PC-3 (cell line): ENCODE measurements around the gene F2RL1. TPM values are rescaled to one million over a fixed set of nuclear protein-coding genes. Genes with fewer than 3 reads are reported as not detected.
"Not testable (repeated sequence)": the region's sequence is repeated elsewhere in the genome, so short reads cannot be mapped to it uniquely, and the experiment has no call there.

Experiments used
- ATAC-seq: fragments of 200-7000 bp; cut with Tn5 transposase; 2 replicates; pipeline ENCODE4 v1.9.1; 2020; ENCODE audit warnings: mild to moderate bottlenecking, moderate library complexity
- BruUV-seq: library from RNA; stranded (reverse); fragments of 400-500 nt; replicated peaks from 2 replicates; lab custom pipeline; 2021; lab: Mats Ljungman, UMichigan
- CTCF ChIA-PET: fragments of 300-600 bp; sonication (Branson Sonifier 250); formaldehyde crosslinking; loops from one replicate; lab custom pipeline; 2022; ENCODE audit warnings: antibody characterized with exemption; lab: Charles Lee
- POLR2A ChIA-PET: fragments of 300-600 bp; sonication (Branson Sonifier 250); formaldehyde crosslinking; loops from one replicate; lab custom pipeline; 2022; ENCODE audit warnings: antibody characterized with exemption; ENCODE audit not compliant: unreplicated experiment; lab: Charles Lee
- DNase-seq: peaks from one replicate; pipeline ENCODE4 v3.0.0-alpha.2; 2015
- H2AFZ ChIP-seq: fragments of 300-600 bp; sonication (generic); 2 replicates; pipeline ENCODE4 v1.6.0; 2016; ENCODE audit warnings: antibody characterized with exemption, low read length
- H3F3A ChIP-seq: fragments of 300-600 bp; sonication (generic); one replicate; pipeline ENCODE4 v1.6.0; 2017; ENCODE audit warnings: antibody characterized with exemption, low read length, control low read depth, mild to moderate bottlenecking; ENCODE audit not compliant: unreplicated experiment
- H3K27ac ChIP-seq: fragments of 300-600 bp; sonication (generic); 2 replicates; pipeline ENCODE4 v1.5.1; 2016; ENCODE audit warnings: mild to moderate bottlenecking, low read length
- H3K27me3 ChIP-seq: fragments of 300-600 bp; sonication (generic); 2 replicates; pipeline ENCODE4 v1.6.1; 2016; ENCODE audit warnings: low read length, mixed read lengths
- H3K36me3 ChIP-seq: fragments of 300-600 bp; sonication (generic); 2 replicates; pipeline ENCODE4 v1.6.1; 2016; ENCODE audit warnings: low read depth, mixed run types, low read length, mixed read lengths
- H3K4me1 ChIP-seq: fragments of 300-600 bp; sonication (generic); 2 replicates; pipeline ENCODE4 v1.5.1; 2016; ENCODE audit warnings: low read length; ENCODE audit not compliant: insufficient read depth
- H3K4me2 ChIP-seq: fragments of 300-600 bp; sonication (generic); 2 replicates; pipeline ENCODE4 v1.6.0; 2016; ENCODE audit warnings: low read length
- H3K4me3 ChIP-seq: fragments of 300-600 bp; sonication (generic); 2 replicates; pipeline ENCODE4 v1.5.1; 2016; ENCODE audit warnings: mild to moderate bottlenecking, low read length, mixed read lengths
- H3K79me2 ChIP-seq: fragments of 300-600 bp; sonication (generic); 2 replicates; pipeline ENCODE4 v1.6.1; 2017; ENCODE audit warnings: low read length, mixed read lengths
- H3K9ac ChIP-seq: fragments of 300-600 bp; sonication (generic); 2 replicates; pipeline ENCODE4 v1.6.0; 2016; ENCODE audit warnings: mild to moderate bottlenecking, low read length
- H3K9me2 ChIP-seq: fragments of 300-600 bp; sonication (generic); replicated peaks from 2 replicates; pipeline ENCODE4 v1.6.1; 2016; ENCODE audit warnings: mixed run types, low read length, mixed read lengths
- H3K9me3 ChIP-seq: fragments of 300-600 bp; sonication (generic); 2 replicates; pipeline ENCODE4 v1.6.1; 2016; ENCODE audit warnings: low read length, mixed read lengths
- H4K20me1 ChIP-seq: fragments of 300-600 bp; sonication (generic); 2 replicates; pipeline ENCODE4 v1.6.1; 2016; ENCODE audit warnings: low read length, mixed read lengths
- EZH2 ChIP-seq: fragments of 300-600 bp; sonication (generic); IDR thresholded peaks from one replicate; pipeline ENCODE4 v1.6.1; 2017; ENCODE audit warnings: antibody characterized with exemption, mild to moderate bottlenecking, low read length; ENCODE audit not compliant: unreplicated experiment
- EZH2phosphoT487 ChIP-seq: fragments of 300-600 bp; sonication (generic); IDR thresholded peaks from 2 replicates; pipeline ENCODE4 v1.6.1; 2018; ENCODE audit warnings: mild to moderate bottlenecking, antibody characterized with exemption, low read length, borderline replicate concordance
- intact Hi-C: fragments of 100-400 bp; cut with micrococcal nuclease; formaldehyde crosslinking; loops from 2 replicates; pipeline ENCODE4 v1.9.0; 2023
- total RNA-seq: library from RNA; depleted of rRNA; stranded (reverse); fragments of >200 nt; gene quantifications from 2 replicates; pipeline ENCODE4 v1.2.3, GENCODE V29; 2014
- TF ChIP-seq, protein P1 (sequence below): fragments of 300-600 bp; sonication (generic); conservative IDR thresholded peaks from 2 replicates; pipeline ENCODE4 v1.5.1; 2017; ENCODE audit warnings: antibody characterized with exemption, low read depth, mild to moderate bottlenecking, low read length

Gene F2RL1
- total RNA-seq, 1 experiment from 2014 or later = 167 TPM

GRCh38 chr5:76771705-76772405, 47.0 kb upstream of the F2RL1 start:
- Histone ChIP-seq H3K4me3 (no peak overlapping the region), H3K4me2 (no peak overlapping the region), H2AFZ (no peak overlapping the region), H3K9me2 (no peaks in the 10 kb centered on the region), H3K27ac (no peak overlapping the region), H3K9ac (no peak overlapping the region), H3K79me2 (no peaks in the 10 kb centered on the region), H4K20me1 (no peaks in the 10 kb centered on the region), H3K36me3 (no peaks in the 10 kb centered on the region; the same call in 1 of the 2 replicates), H3K4me1 (0 out of 2 replicates have a peak, but pooled peaks cover 5% of the 10 kb centered on the region), H3K27me3 (no peaks in the 10 kb centered on the region), H3F3A (no peaks in the 10 kb centered on the region), H3K9me3 (no peaks in the 10 kb centered on the region)
- ChIA-PET CTCF (interaction anchor here (1.0 kb wide), 1 partner anchor 170 kb away, joined by 6 read pairs; no protein-coding TSS in a partner anchor), POLR2A (no interaction called here)
- no TSS peak for BruUV-seq
- ATAC-seq = peak; percentile 27; the same call in 1 of the 2 replicates
- TF ChIP-seq EZH2 (no peak), EZH2phosphoT487 (no peak)
- TF ChIP-seq, protein P1, sequence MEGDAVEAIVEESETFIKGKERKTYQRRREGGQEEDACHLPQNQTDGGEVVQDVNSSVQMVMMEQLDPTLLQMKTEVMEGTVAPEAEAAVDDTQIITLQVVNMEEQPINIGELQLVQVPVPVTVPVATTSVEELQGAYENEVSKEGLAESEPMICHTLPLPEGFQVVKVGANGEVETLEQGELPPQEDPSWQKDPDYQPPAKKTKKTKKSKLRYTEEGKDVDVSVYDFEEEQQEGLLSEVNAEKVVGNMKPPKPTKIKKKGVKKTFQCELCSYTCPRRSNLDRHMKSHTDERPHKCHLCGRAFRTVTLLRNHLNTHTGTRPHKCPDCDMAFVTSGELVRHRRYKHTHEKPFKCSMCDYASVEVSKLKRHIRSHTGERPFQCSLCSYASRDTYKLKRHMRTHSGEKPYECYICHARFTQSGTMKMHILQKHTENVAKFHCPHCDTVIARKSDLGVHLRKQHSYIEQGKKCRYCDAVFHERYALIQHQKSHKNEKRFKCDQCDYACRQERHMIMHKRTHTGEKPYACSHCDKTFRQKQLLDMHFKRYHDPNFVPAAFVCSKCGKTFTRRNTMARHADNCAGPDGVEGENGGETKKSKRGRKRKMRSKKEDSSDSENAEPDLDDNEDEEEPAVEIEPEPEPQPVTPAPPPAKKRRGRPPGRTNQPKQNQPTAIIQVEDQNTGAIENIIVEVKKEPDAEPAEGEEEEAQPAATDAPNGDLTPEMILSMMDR = no peak
- intact Hi-C loops = loop anchor here (5.0 kb wide), 1 partner anchor 55 kb away; the partner anchor contains the start of gene F2R
- no peak for DNase-seq

DNA sequence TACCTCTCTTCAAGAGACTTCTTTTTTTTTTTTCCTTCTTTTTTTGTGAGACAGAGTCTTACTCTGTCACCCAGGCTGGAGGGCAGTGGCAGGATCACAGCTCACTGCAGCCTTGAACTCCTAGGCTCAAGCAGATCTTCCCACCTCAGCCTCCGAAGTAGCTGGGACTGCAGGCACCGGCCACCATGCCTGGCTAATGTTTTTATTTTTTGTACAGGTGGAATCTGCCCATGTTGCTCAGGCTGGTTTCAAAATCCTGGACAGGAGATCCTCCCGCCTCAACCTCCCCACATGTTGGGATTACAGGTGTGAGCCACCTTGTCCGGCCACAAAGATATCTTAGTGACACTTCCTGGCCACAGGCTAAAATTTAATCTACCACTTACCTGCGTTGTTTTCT, 42.9 kb upstream of the F2RL1 start:
- H3K4me2 ChIP-seq = no peak overlapping the region
- H4K20me1 ChIP-seq = no peaks in the 10 kb centered on the region
- no peaks in the 10 kb centered on the region for H3K27me3 ChIP-seq
- TF ChIP-seq EZH2phosphoT487 (no peak), EZH2 (no peak)
- TF ChIP-seq, protein P1 = no peak
- no TSS peak for BruUV-seq
- H3K9me3 ChIP-seq = no peaks in the 10 kb centered on the region
- ChIA-PET POLR2A (interaction anchor here (0.5 kb wide), 1 partner anchor 177 kb away, joined by 5 read pairs; no protein-coding TSS in a partner anchor), CTCF (interaction anchor here (0.8 kb wide), 1 partner anchor 30 kb away, joined by 4 read pairs; no protein-coding TSS in a partner anchor)
- no peaks in the 10 kb centered on the region for H3F3A ChIP-seq
- H3K79me2 ChIP-seq = no peaks in the 10 kb centered on the region
- H3K36me3 ChIP-seq = no peaks in the 10 kb centered on the region; the same call in 1 of the 2 replicates
- no peaks in the 10 kb centered on the region for H3K4me1 ChIP-seq
- no peak for DNase-seq
- intact Hi-C loops = loop anchor here (2.0 kb wide), 1 partner anchor 133 kb away; no protein-coding TSS in a partner anchor
- no peak overlapping the region for H3K4me3 ChIP-seq
- H3K27ac ChIP-seq = no peak overlapping the region
- no peak for ATAC-seq
- no peak overlapping the region for H2AFZ ChIP-seq
- H3K9ac ChIP-seq = no peak overlapping the region
- H3K9me2 ChIP-seq = no peaks in the 10 kb centered on the region

GRCh38 chr5:76776391-76776790, 42.4 kb upstream of the F2RL1 start:
- DNase-seq (no peak), ATAC-seq (no peak)
- H2AFZ ChIP-seq = no peak overlapping the region
- no peak overlapping the region for H3K4me3 ChIP-seq
- no peaks in the 10 kb centered on the region for H3K4me1 ChIP-seq
- no TSS peak for BruUV-seq
- H3K9me3 ChIP-seq = no peaks in the 10 kb centered on the region
- ChIA-PET CTCF (interaction anchor here (0.8 kb wide), 1 partner anchor 30 kb away, joined by 4 read pairs; no protein-coding TSS in a partner anchor), POLR2A (interaction anchor here (0.5 kb wide), 1 partner anchor 177 kb away, joined by 5 read pairs; no protein-coding TSS in a partner anchor)
- no peaks in the 10 kb centered on the region for H3K79me2 ChIP-seq
- H3K9me2 ChIP-seq = no peaks in the 10 kb centered on the region
- no peak overlapping the region for H3K27ac ChIP-seq
- no peak overlapping the region for H3K9ac ChIP-seq
- H3K36me3 ChIP-seq = no peaks in the 10 kb centered on the region; the same call in 1 of the 2 replicates
- TF ChIP-seq EZH2 (no peak), EZH2phosphoT487 (no peak)
- TF ChIP-seq, protein P1 = no peak
- no peaks in the 10 kb centered on the region for H3K27me3 ChIP-seq
- intact Hi-C loops = no loop called here
- no peaks in the 10 kb centered on the region for H3F3A ChIP-seq
- H4K20me1 ChIP-seq = no peaks in the 10 kb centered on the region
- H3K4me2 ChIP-seq = no peak overlapping the region

- H2AFZ ChIP-seq, H3K4me3 ChIP-seq, H3K4me2 ChIP-seq, H3K27ac ChIP-seq, H3K9ac ChIP-seq, DNase-seq, ATAC-seq, H4K20me1 ChIP-seq, H3K36me3 ChIP-seq, H3K79me2 ChIP-seq, CTCF ChIA-PET, H3K27me3 ChIP-seq, POLR2A ChIA-PET, H3K9me2 ChIP-seq, H3K9me3 ChIP-seq, BruUV-seq, H3F3A ChIP-seq, H3K4me1 ChIP-seq: not testable (repeated sequence)
- intact Hi-C loops = loop anchor here (10.0 kb wide), 1 partner anchor 234 kb away; no protein-coding TSS in a partner anchor
Measured at GRCh38 chr5:76780616-76781015, 38.2 kb upstream of the F2RL1 start.
